Measurements from ENCODE around the gene BTNL2. TPM values are rescaled to one million over a fixed set of nuclear protein-coding genes. Genes with fewer than 3 reads are reported as not detected.

The BTNL2 gene
- total and polyA plus RNA-seq, 9 of the 15 experiments (the other 6 are each of a cell fraction or from before 2014, with no cell fraction given) = not detected

GRCh38 chr6:32449088-32449736, 42.2 kb upstream of the BTNL2 start:
- no peaks in the 10 kb centered on the region for H3K9me1 ChIP-seq (ENCODE audit: control insufficient read depth, insufficient read depth, low read length)
- H2AFZ ChIP-seq (ENCODE audit: low read depth, low read length) = no peak overlapping the region
- H3K36me3 ChIP-seq (ENCODE audit: control insufficient read depth, insufficient read depth, low read length) = no peaks in the 10 kb centered on the region
- DNase-seq (ENCODE audit: extremely low read depth in 1 of 4, low spot score in 3 of 4) = no peak
- 0% methylated on average over 2 of the region's 3 CpGs for WGBS (ENCODE audit: insufficient coverage, low coverage, missing lambda C conversion rate)
- ATAC-seq = no peak
- no peaks in the 10 kb centered on the region for H3K27me3 ChIP-seq (ENCODE audit: control insufficient read depth in 2 of 2, insufficient read depth in 2 of 2, low read length in 2 of 2)
- TF ChIP-seq ATF7 (IDR thresholded peaks at IDR 0.05) = no peak
- TF ChIP-seq ZNF512 (tag; IDR thresholded peaks at IDR 0.05) = peak; percentile 89
- TF ChIP-seq POLR2H (tag; IDR thresholded peaks at IDR 0.05; ENCODE audit: low read depth) = no peak
- TF ChIP-seq ZNF134 (CRISPR knock-in tag; conservative IDR thresholded peaks at IDR 0.05) = no peak
- no peak for TF ChIP-seq ZNF175 (CRISPR knock-in tag; IDR thresholded peaks at IDR 0.05; ENCODE audit: low read depth)
- TF ChIP-seq RFX5 (IDR thresholded peaks at IDR 0.05; ENCODE audit: low read depth, low read length) = no peak
- in situ Hi-C loops (cut with MboI) (no loop called here), intact Hi-C loops (cut with micrococcal nuclease) (no loop called here)
- no peak for FAIRE-seq
- no peaks in the 10 kb centered on the region for H3K79me2 ChIP-seq (ENCODE audit: control insufficient read depth, insufficient read depth, low read length)
- H3K4me3 ChIP-seq = no peak overlapping the region
- no TSS peak for BruUV-seq (replicated peaks)
- CTCF ChIA-PET (ENCODE audit: low intra/inter-chr PET ratio) = no interaction called here
- no peak overlapping the region for H3K27ac ChIP-seq (ENCODE audit: extremely low read depth, low read depth, low read length)
- no peaks in the 10 kb centered on the region for H4K20me1 ChIP-seq (replicated peaks; ENCODE audit: control insufficient read depth, insufficient read depth, low read length)
- no peaks in the 10 kb centered on the region for H3K4me1 ChIP-seq (replicated peaks in 1 of 2; ENCODE audit: control insufficient read depth in 2 of 2, insufficient read depth in 2 of 2, low read length in 2 of 2)
- POLR2A ChIA-PET = interaction anchor here (1.6 kb wide), 1 partner anchor 13 kb away, joined by 4 read pairs; no protein-coding TSS in a partner anchor
- no peaks in the 10 kb centered on the region for H3K9me3 ChIP-seq (replicated peaks; ENCODE audit: control insufficient read depth, insufficient read depth, low read depth, low read length)
- no peak overlapping the region for H3K4me2 ChIP-seq (ENCODE audit: insufficient read depth, low read length)
- no peak overlapping the region for H3K9ac ChIP-seq (ENCODE audit: insufficient read depth in 1 of 2, low read depth in 2 of 2, low read length in 2 of 2)
